ENCODE measurements around the gene NSG1.

- no peak for TF ChIP-seq BRCA1 (IDR thresholded peaks at IDR 0.05; ENCODE audit: low read depth, low read length)
- TF ChIP-seq TAF1 (IDR thresholded peaks at IDR 0.05; ENCODE audit: low read depth, low read length), result no peak
- no peak for TF ChIP-seq SUZ12 (IDR thresholded peaks at IDR 0.05; ENCODE audit: low read length)
- TF ChIP-seq CTCF (IDR thresholded peaks at IDR 0.05; ENCODE audit: control extremely low read depth in 1 of 3, insufficient read depth in 1 of 3, low read depth in 1 of 3, low read length in 3 of 3), result no peak
- TF ChIP-seq SP1 (IDR thresholded peaks at IDR 0.05; ENCODE audit: low read depth, low read length), result no peak
- no peak for TF ChIP-seq POLR2A (IDR thresholded peaks at IDR 0.05; ENCODE audit: control extremely low read depth in 1 of 2, low read depth in 2 of 2, low read length in 2 of 2)
- no peak for TF ChIP-seq NANOG (IDR thresholded peaks at IDR 0.05; ENCODE audit: insufficient read depth, low read depth, low read length, poor library complexity, severe bottlenecking)
- TF ChIP-seq YY1 (IDR thresholded peaks at IDR 0.05; ENCODE audit: low read depth, low read length), result no peak
- TF ChIP-seq MAX (IDR thresholded peaks at IDR 0.05), result no peak
- TF ChIP-seq ASH2L (IDR thresholded peaks at IDR 0.05; ENCODE audit: low read length), result no peak
Measured at GRCh38 chr4:4347585-4347984, 39.3 kb upstream of the NSG1 start.

Measured in H1 (cell line).